ENCODE data around the gene PCDHA7.
"Not testable (repeated sequence)": the region's sequence is repeated elsewhere in the genome, so short reads cannot be mapped to it uniquely, and the experiment has no call there.

PCDHA7 gene

GRCh38 chr5:140808889-140809291 is 25.2 kb upstream of the PCDHA7 start:
- TF ChIP-seq CTCF (IDR thresholded peaks at IDR 0.05; ENCODE audit: control insufficient read depth, insufficient read depth, low read depth, low read length, missing control alignments), result no peak
- no peak for DNase-seq (ENCODE audit: low read depth)

GRCh38 chr5:140821375-140822280 is 12.4 kb upstream of the PCDHA7 start, which contains the start of gene PCDHA5:
Gene PCDHA5 (plus strand): TSS chr5:140821613.
- no peak for DNase-seq (ENCODE audit: low read depth)
- H3K4me3 ChIP-seq (ENCODE audit: control insufficient read depth, low read depth, low read length), result peak within 1 kb of the TSS; percentile 15
- peak; percentile 63 for TF ChIP-seq CTCF (IDR thresholded peaks at IDR 0.05; ENCODE audit: control insufficient read depth, insufficient read depth, low read depth, low read length, missing control alignments)

More at GRCh38 chr5:140808889-140809291, 25.2 kb upstream of the PCDHA7 start:
- no peak overlapping the region for H3K4me3 ChIP-seq (ENCODE audit: control insufficient read depth, low read depth, low read length)

DNA sequence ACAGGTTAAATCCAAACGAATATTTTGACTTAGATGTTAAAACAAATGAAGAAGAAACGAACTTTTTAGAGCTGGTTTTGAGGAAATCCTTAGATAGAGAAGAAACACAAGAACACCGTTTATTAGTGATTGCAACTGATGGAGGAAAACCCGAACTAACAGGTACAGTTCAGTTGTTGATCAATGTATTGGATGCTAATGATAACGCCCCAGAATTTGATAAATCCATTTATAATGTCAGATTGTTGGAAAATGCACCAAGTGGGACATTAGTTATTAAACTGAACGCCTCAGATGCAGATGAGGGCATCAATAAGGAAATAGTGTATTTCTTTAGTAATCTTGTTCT is 11.8 kb upstream of the PCDHA7 start:
- no peak for DNase-seq (ENCODE audit: low read depth)
- no peak overlapping the region for H3K4me3 ChIP-seq (ENCODE audit: control insufficient read depth, low read depth, low read length)
- TF ChIP-seq CTCF (IDR thresholded peaks at IDR 0.05; ENCODE audit: control insufficient read depth, insufficient read depth, low read depth, low read length, missing control alignments), result no peak

GRCh38 chr5:140822969-140823368 is 11.1 kb upstream of the PCDHA7 start:
- not testable (repeated sequence) for DNase-seq (ENCODE audit: low read depth); H3K4me3 ChIP-seq (ENCODE audit: control insufficient read depth, low read depth, low read length)

DNA sequence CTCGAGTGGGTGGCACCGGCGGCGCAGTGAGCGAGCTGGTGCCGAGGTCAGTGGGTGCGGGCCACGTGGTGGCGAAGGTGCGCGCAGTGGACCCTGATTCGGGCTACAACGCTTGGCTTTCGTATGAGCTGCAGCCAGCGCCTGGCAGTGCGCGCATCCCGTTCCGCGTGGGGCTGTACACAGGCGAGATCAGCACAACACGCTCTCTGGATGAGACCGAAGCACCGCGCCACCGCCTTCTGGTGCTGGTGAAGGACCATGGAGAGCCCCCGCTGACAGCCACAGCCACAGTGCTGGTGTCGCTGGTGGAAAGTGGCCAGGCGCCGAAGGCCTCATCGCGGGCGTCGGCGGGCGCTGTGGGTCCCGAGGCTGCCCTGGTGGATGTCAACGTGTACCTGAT is 10.6 kb upstream of the PCDHA7 start:
- TF ChIP-seq CTCF (IDR thresholded peaks at IDR 0.05; ENCODE audit: control insufficient read depth, insufficient read depth, low read depth, low read length, missing control alignments), result no peak

DNA sequence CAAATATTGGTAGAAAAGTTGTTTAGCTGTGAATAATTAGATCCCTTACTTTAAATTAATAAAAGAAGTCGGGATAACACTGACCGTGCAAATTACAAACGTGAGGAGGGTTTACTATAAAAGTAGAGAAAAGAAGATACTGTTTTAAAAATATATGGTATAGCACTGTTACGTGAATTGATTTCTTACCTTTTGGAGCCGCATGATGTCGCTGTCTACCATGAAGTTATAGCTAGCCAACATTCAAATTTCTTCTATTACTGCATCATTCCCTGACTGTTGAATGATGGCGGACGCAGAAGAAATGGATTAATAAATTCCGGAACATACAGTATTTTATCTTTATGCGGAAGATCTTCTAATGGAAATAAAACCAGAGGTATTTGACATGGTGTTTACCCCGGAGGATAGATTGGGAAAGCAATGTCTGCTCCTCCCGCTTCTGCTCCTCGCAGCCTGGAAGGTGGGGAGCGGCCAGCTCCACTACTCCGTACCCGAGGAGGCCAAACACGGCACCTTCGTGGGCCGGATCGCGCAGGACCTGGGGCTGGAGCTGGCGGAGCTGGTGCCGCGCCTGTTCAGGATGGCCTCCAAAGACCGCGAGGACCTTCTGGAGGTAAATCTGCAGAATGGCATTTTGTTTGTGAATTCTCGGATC is 6.2 kb upstream of the PCDHA7 start, which contains the start of gene PCDHA6:
PCDHA6 (plus strand) TSS at position 257 of the 658 bp plus-strand sequence; CDS start at position 389, 132 bp downstream.
- no peak for DNase-seq (ENCODE audit: low read depth)
- H3K4me3 ChIP-seq (ENCODE audit: control insufficient read depth, low read depth, low read length), result peak within 1 kb of the TSS; percentile 41
- peak; percentile 49 for TF ChIP-seq CTCF (IDR thresholded peaks at IDR 0.05; ENCODE audit: control insufficient read depth, insufficient read depth, low read depth, low read length, missing control alignments)

More for the DNA sequence above, 10.6 kb upstream of the PCDHA7 start:
- no peak overlapping the region for H3K4me3 ChIP-seq (ENCODE audit: control insufficient read depth, low read depth, low read length)
- no peak for DNase-seq (ENCODE audit: low read depth)

DNA sequence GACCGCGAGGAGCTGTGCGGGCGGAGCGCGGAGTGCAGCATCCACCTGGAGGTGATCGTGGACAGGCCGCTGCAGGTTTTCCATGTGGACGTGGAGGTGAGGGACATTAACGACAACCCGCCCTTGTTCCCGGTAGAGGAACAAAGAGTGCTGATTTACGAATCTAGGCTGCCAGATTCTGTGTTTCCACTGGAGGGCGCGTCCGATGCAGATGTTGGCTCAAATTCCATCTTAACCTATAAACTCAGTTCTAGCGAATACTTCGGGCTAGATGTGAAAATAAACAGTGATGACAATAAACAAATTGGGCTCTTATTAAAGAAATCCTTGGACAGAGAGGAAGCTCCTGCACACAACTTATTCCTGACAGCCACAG is 5.7 kb upstream of the PCDHA7 start:
- H3K4me3 ChIP-seq (ENCODE audit: control insufficient read depth, low read depth, low read length), result peak overlapping the region; percentile 41
- no peak for DNase-seq (ENCODE audit: low read depth)
- peak; percentile 32 for TF ChIP-seq CTCF (IDR thresholded peaks at IDR 0.05; ENCODE audit: control insufficient read depth, insufficient read depth, low read depth, low read length, missing control alignments)

- not testable (repeated sequence) for H3K4me3 ChIP-seq (ENCODE audit: control insufficient read depth, low read depth, low read length); DNase-seq (ENCODE audit: low read depth)
Observed at GRCh38 chr5:140829511-140830501, 4.3 kb upstream of the PCDHA7 start.

- peak overlapping the region; percentile 24 for H3K4me3 ChIP-seq (ENCODE audit: control insufficient read depth, low read depth, low read length)
- not testable (repeated sequence) for DNase-seq (ENCODE audit: low read depth)
Observed at GRCh38 chr5:140834439-140835008, 455 bp downstream of the PCDHA7 start.

Measured in AG09309 (cell line).